ENCODE data around the gene THAP5. TPM values are rescaled to one million over a fixed set of nuclear protein-coding genes. Genes with fewer than 3 reads are reported as not detected.

Gene THAP5
- total RNA-seq, 1 donor from 2014 or later = 21.4 TPM

DNA sequence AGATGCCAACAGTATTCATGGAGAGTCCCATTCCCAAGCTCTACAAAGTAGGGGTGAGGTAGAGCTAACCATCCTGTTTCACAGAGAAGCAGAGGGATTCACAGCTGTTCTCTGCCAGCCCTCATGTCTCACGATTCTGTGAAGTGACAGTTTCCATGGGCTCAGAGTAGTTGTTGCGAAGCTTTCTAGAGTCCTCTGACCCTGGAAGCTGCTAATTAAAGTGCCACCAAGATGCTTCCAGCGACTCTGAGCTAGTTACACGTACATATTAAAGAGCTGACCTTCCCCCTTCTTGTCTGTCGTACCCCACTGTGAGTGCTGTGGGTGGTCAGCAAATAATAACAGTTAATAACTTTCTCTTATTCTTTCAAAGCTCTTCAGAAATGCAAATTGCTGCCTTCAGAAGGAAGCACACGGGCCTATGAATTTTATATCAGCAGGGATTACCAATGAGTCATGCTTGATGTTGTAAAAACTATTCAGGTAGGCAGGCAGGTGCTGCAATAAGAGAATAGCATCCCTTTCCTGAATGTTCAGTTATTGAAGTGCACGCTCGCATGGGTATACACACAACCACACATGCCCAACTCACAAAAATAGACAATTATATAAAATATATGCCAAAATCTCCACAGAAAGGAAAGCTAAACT, 34.3 kb upstream of the THAP5 start:
- Mint-ChIP-seq H3K9me3 (ENCODE audit: low read depth) (no peaks in the 10 kb centered on the region), H3K27me3 (peaks cover 86% of the 10 kb centered on the region), H3K36me3 (ENCODE audit: insufficient read depth) (no peaks in the 10 kb centered on the region), H3K4me1 (ENCODE audit: low read depth) (peaks cover 10% of the 10 kb centered on the region), H3K4me3 (ENCODE audit: low read depth) (no peak overlapping the region), H3K27ac (no peak overlapping the region)
- DNase-seq (ENCODE audit: low spot score, unreplicated experiment) = no peak
- TF ChIP-seq, protein P1, sequence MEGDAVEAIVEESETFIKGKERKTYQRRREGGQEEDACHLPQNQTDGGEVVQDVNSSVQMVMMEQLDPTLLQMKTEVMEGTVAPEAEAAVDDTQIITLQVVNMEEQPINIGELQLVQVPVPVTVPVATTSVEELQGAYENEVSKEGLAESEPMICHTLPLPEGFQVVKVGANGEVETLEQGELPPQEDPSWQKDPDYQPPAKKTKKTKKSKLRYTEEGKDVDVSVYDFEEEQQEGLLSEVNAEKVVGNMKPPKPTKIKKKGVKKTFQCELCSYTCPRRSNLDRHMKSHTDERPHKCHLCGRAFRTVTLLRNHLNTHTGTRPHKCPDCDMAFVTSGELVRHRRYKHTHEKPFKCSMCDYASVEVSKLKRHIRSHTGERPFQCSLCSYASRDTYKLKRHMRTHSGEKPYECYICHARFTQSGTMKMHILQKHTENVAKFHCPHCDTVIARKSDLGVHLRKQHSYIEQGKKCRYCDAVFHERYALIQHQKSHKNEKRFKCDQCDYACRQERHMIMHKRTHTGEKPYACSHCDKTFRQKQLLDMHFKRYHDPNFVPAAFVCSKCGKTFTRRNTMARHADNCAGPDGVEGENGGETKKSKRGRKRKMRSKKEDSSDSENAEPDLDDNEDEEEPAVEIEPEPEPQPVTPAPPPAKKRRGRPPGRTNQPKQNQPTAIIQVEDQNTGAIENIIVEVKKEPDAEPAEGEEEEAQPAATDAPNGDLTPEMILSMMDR (IDR thresholded peaks at IDR 0.05; ENCODE audit: unreplicated experiment) = no peak

GRCh38 chr7:108600399-108600798, 30.9 kb upstream of the THAP5 start:
- H3K4me1 Mint-ChIP-seq (ENCODE audit: low read depth) = peaks cover 20% of the 10 kb centered on the region
- H3K27me3 Mint-ChIP-seq = peaks cover 88% of the 10 kb centered on the region
- no peak for DNase-seq (ENCODE audit: low spot score, unreplicated experiment)
- H3K4me3 Mint-ChIP-seq (ENCODE audit: low read depth) = no peak overlapping the region
- TF ChIP-seq, protein P1 (IDR thresholded peaks at IDR 0.05; ENCODE audit: unreplicated experiment) = no peak
- H3K9me3 Mint-ChIP-seq (ENCODE audit: low read depth) = no peaks in the 10 kb centered on the region
- no peak overlapping the region for H3K27ac Mint-ChIP-seq
- H3K36me3 Mint-ChIP-seq (ENCODE audit: insufficient read depth) = no peaks in the 10 kb centered on the region

DNA sequence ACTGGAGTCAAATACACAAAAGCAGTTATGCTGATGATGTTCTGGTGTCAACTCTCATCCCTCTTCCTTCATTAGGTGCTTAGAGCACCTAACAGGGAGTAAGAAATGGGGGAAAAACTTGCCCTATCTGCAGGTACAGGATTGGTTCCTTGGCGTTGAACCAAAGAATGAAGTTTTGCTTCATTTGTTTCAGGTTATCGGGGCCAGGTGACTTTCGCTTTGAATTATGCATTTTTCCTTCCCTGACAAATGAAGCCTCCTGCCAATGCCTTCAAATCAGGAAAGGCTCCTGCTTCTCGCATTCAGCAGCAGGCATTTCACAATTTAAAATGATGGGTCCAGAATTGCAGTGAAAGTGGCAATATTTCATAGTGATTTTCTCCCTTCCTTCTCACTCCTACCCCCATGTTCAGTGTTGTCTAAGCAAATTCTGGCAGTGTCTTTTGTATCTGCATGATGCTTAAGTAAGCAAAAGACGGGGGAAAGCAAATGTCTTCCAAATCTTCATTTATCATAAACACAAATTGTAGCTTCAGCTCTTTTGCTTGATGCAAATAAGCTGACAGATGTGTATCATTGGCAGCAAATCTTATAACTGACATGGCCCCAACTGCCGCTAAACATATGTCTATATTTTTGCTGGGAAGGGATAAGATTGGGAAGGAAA, 29.5 kb upstream of the THAP5 start:
- Mint-ChIP-seq H3K4me3 (ENCODE audit: low read depth) (no peak overlapping the region), H3K4me1 (ENCODE audit: low read depth) (peaks cover 20% of the 10 kb centered on the region), H3K9me3 (ENCODE audit: low read depth) (no peaks in the 10 kb centered on the region), H3K27me3 (peaks cover 77% of the 10 kb centered on the region), H3K36me3 (ENCODE audit: insufficient read depth) (no peaks in the 10 kb centered on the region), H3K27ac (no peak overlapping the region)
- TF ChIP-seq, protein P1 (IDR thresholded peaks at IDR 0.05; ENCODE audit: unreplicated experiment) = no peak
- no peak for DNase-seq (ENCODE audit: low spot score, unreplicated experiment)

DNA sequence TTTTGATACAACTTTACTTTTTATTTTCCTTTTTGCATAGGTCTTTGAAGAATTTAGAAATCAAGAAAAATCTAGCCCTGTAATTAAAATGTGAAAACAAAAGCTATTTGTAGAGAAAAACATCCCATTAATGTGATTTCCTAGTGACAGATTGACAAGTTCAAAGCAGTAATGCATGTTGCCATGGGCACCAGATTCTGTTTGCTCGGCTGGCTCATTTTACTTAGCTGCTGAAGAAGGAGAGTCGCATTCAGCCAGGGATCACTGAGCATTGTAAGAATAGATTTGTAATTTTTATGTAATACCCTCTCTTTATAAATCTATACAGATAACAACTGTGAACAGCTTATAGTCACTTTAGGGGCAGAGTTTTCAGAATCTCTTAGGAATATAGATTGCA, 28.6 kb upstream of the THAP5 start:
- no peaks in the 10 kb centered on the region for H3K36me3 Mint-ChIP-seq (ENCODE audit: insufficient read depth)
- H3K9me3 Mint-ChIP-seq (ENCODE audit: low read depth) = no peaks in the 10 kb centered on the region
- TF ChIP-seq, protein P1 (IDR thresholded peaks at IDR 0.05; ENCODE audit: unreplicated experiment) = no peak
- H3K4me3 Mint-ChIP-seq (ENCODE audit: low read depth) = no peak overlapping the region
- H3K4me1 Mint-ChIP-seq (ENCODE audit: low read depth) = peaks cover 20% of the 10 kb centered on the region
- H3K27me3 Mint-ChIP-seq = peaks cover 77% of the 10 kb centered on the region
- no peak for DNase-seq (ENCODE audit: low spot score, unreplicated experiment)
- no peak overlapping the region for H3K27ac Mint-ChIP-seq

GRCh38 chr7:108596560-108596959, 27.1 kb upstream of the THAP5 start:
- Mint-ChIP-seq H3K4me3 (ENCODE audit: low read depth) (no peak overlapping the region), H3K27ac (no peak overlapping the region), H3K9me3 (ENCODE audit: low read depth) (no peaks in the 10 kb centered on the region), H3K27me3 (peaks cover 80% of the 10 kb centered on the region), H3K36me3 (ENCODE audit: insufficient read depth) (no peaks in the 10 kb centered on the region), H3K4me1 (ENCODE audit: low read depth) (peaks cover 20% of the 10 kb centered on the region)
- DNase-seq (ENCODE audit: low spot score, unreplicated experiment) = no peak
- TF ChIP-seq, protein P1 (IDR thresholded peaks at IDR 0.05; ENCODE audit: unreplicated experiment) = no peak
